ENCODE results near the gene PFKFB1. TPM values are rescaled to one million over a fixed set of nuclear protein-coding genes. Genes with fewer than 3 reads are reported as not detected.
"Not testable (repeated sequence)": the region's sequence is repeated elsewhere in the genome, so short reads cannot be mapped to it uniquely, and the experiment has no call there.

Gene PFKFB1
- polyA plus RNA-seq, 1 donor (not counting 4 experiments of a cell fraction or from before 2014, with no cell fraction given) = 0.33 TPM

- no peaks in the 10 kb centered on the region for H3K9me1 ChIP-seq (ENCODE audit: control insufficient read depth, extremely low read depth, insufficient read depth, low read length)
- dilution Hi-C loops (cut with MboI; ENCODE audit: extremely low pct_ligation_motif_present, low sequenced_read_pairs) = no loop called here
- no peaks in the 10 kb centered on the region for H3K27me3 ChIP-seq (ENCODE audit: control insufficient read depth, extremely low read depth, insufficient read depth, low read length)
- no peak overlapping the region for H3K4me2 ChIP-seq (ENCODE audit: control insufficient read depth, extremely low read depth, insufficient read depth, low read depth, low read length)
- H3K4me3 ChIP-seq (ENCODE audit: control insufficient read depth in 2 of 3, extremely low read depth in 1 of 3, insufficient read depth in 2 of 3, low read depth in 1 of 3, low read length in 3 of 3) = no peak overlapping the region
- no peak overlapping the region for H2AFZ ChIP-seq (ENCODE audit: control insufficient read depth, low read length)
- no peaks in the 10 kb centered on the region for H3K36me3 ChIP-seq (ENCODE audit: control insufficient read depth in 2 of 2, extremely low read depth in 1 of 2, insufficient read depth in 2 of 2, low read length in 2 of 2)
- no peaks in the 10 kb centered on the region for H3K9me3 ChIP-seq (ENCODE audit: control insufficient read depth, low read depth, low read length)
- no peak overlapping the region for H3K27ac ChIP-seq (ENCODE audit: control insufficient read depth, insufficient read depth, low read length)
- no peaks in the 10 kb centered on the region for H3K4me1 ChIP-seq (ENCODE audit: control insufficient read depth, extremely low read depth, insufficient read depth, low read length)
- no peak overlapping the region for H3K9ac ChIP-seq (ENCODE audit: control insufficient read depth, extremely low read depth, insufficient read depth, low read length)
- DNase-seq (ENCODE audit: low read depth, low spot score) = no peak
- no peaks in the 10 kb centered on the region for H4K20me1 ChIP-seq (ENCODE audit: control insufficient read depth, extremely low read depth, insufficient read depth, low read length)
- no peak for FAIRE-seq
- TF ChIP-seq EZH2 (IDR thresholded peaks at IDR 0.05; ENCODE audit: low read length) = no peak
- TF ChIP-seq, protein P1, sequence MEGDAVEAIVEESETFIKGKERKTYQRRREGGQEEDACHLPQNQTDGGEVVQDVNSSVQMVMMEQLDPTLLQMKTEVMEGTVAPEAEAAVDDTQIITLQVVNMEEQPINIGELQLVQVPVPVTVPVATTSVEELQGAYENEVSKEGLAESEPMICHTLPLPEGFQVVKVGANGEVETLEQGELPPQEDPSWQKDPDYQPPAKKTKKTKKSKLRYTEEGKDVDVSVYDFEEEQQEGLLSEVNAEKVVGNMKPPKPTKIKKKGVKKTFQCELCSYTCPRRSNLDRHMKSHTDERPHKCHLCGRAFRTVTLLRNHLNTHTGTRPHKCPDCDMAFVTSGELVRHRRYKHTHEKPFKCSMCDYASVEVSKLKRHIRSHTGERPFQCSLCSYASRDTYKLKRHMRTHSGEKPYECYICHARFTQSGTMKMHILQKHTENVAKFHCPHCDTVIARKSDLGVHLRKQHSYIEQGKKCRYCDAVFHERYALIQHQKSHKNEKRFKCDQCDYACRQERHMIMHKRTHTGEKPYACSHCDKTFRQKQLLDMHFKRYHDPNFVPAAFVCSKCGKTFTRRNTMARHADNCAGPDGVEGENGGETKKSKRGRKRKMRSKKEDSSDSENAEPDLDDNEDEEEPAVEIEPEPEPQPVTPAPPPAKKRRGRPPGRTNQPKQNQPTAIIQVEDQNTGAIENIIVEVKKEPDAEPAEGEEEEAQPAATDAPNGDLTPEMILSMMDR (optimal IDR thresholded peaks at IDR 0.05 in 1 of 3, IDR thresholded peaks at IDR 0.05 in 1 of 3, conservative IDR thresholded peaks at IDR 0.05 in 1 of 3; ENCODE audit: extremely low read depth in 1 of 3, insufficient read depth in 2 of 3, low read length in 3 of 3) = no peak
- H3K79me2 ChIP-seq (ENCODE audit: control insufficient read depth, insufficient read depth, low read length) = no peaks in the 10 kb centered on the region
Observed at GRCh38 chrX:54992911-54993622, 921 bp downstream of the PFKFB1 start.

DNA sequence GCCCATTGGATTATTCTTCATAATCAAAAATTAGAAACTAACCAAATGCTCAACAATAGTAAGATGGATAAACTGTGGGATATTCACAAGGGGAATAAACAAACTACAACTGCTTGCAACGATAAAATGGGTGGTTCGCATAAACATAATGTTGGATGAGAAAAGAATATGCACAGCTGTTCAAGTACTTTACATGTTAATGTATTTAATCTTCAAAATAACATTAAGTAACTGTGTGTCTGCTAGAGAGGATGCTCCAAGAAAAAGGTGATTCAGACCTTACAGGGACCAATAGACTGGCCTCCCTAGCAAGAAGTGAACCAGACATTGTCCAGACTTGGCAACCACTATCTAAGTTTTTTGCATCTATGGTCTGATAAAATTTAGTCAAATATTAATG lies 2.3 kb downstream of the PFKFB1 start:
- H3K79me2 ChIP-seq (ENCODE audit: control insufficient read depth, insufficient read depth, low read length) = no peaks in the 10 kb centered on the region
- DNase-seq (ENCODE audit: low read depth, low spot score) (no peak), FAIRE-seq (no peak)
- no peak overlapping the region for H3K4me3 ChIP-seq (ENCODE audit: control insufficient read depth in 2 of 3, extremely low read depth in 1 of 3, insufficient read depth in 2 of 3, low read depth in 1 of 3, low read length in 3 of 3)
- H3K27ac ChIP-seq (ENCODE audit: control insufficient read depth, insufficient read depth, low read length) = no peak overlapping the region
- no peak overlapping the region for H3K4me2 ChIP-seq (ENCODE audit: control insufficient read depth, extremely low read depth, insufficient read depth, low read depth, low read length)
- TF ChIP-seq, protein P1 (optimal IDR thresholded peaks at IDR 0.05 in 1 of 3, IDR thresholded peaks at IDR 0.05 in 1 of 3, conservative IDR thresholded peaks at IDR 0.05 in 1 of 3; ENCODE audit: extremely low read depth in 1 of 3, insufficient read depth in 2 of 3, low read length in 3 of 3) = no peak
- TF ChIP-seq EZH2 (IDR thresholded peaks at IDR 0.05; ENCODE audit: low read length) = no peak
- H3K9ac ChIP-seq (ENCODE audit: control insufficient read depth, extremely low read depth, insufficient read depth, low read length) = no peak overlapping the region
- dilution Hi-C loops (cut with MboI; ENCODE audit: extremely low pct_ligation_motif_present, low sequenced_read_pairs) = no loop called here
- H3K9me1 ChIP-seq (ENCODE audit: control insufficient read depth, extremely low read depth, insufficient read depth, low read length) = no peaks in the 10 kb centered on the region
- no peaks in the 10 kb centered on the region for H3K9me3 ChIP-seq (ENCODE audit: control insufficient read depth, low read depth, low read length)
- no peaks in the 10 kb centered on the region for H3K36me3 ChIP-seq (ENCODE audit: control insufficient read depth in 2 of 2, extremely low read depth in 1 of 2, insufficient read depth in 2 of 2, low read length in 2 of 2)
- H2AFZ ChIP-seq (ENCODE audit: control insufficient read depth, low read length) = no peak overlapping the region
- H3K27me3 ChIP-seq (ENCODE audit: control insufficient read depth, extremely low read depth, insufficient read depth, low read length) = no peaks in the 10 kb centered on the region
- H4K20me1 ChIP-seq (ENCODE audit: control insufficient read depth, extremely low read depth, insufficient read depth, low read length) = no peaks in the 10 kb centered on the region
- no peaks in the 10 kb centered on the region for H3K4me1 ChIP-seq (ENCODE audit: control insufficient read depth, extremely low read depth, insufficient read depth, low read length)

- H3K4me2 ChIP-seq (ENCODE audit: control insufficient read depth, extremely low read depth, insufficient read depth, low read depth, low read length); H4K20me1 ChIP-seq (ENCODE audit: control insufficient read depth, extremely low read depth, insufficient read depth, low read length); H3K9me1 ChIP-seq (ENCODE audit: control insufficient read depth, extremely low read depth, insufficient read depth, low read length); H2AFZ ChIP-seq (ENCODE audit: control insufficient read depth, low read length); H3K27me3 ChIP-seq (ENCODE audit: control insufficient read depth, extremely low read depth, insufficient read depth, low read length); H3K9ac ChIP-seq (ENCODE audit: control insufficient read depth, extremely low read depth, insufficient read depth, low read length); H3K4me3 ChIP-seq (ENCODE audit: control insufficient read depth in 2 of 3, extremely low read depth in 1 of 3, insufficient read depth in 2 of 3, low read depth in 1 of 3, low read length in 3 of 3); H3K27ac ChIP-seq (ENCODE audit: control insufficient read depth, insufficient read depth, low read length); H3K36me3 ChIP-seq (ENCODE audit: control insufficient read depth in 2 of 2, extremely low read depth in 1 of 2, insufficient read depth in 2 of 2, low read length in 2 of 2); FAIRE-seq; DNase-seq (ENCODE audit: low read depth, low spot score); H3K79me2 ChIP-seq (ENCODE audit: control insufficient read depth, insufficient read depth, low read length); H3K9me3 ChIP-seq (ENCODE audit: control insufficient read depth, low read depth, low read length); H3K4me1 ChIP-seq (ENCODE audit: control insufficient read depth, extremely low read depth, insufficient read depth, low read length); dilution Hi-C loops (cut with MboI; ENCODE audit: extremely low pct_ligation_motif_present, low sequenced_read_pairs): not testable (repeated sequence)
Observed at GRCh38 chrX:54983306-54983705, 10.7 kb downstream of the PFKFB1 start.
